Measurements from ENCODE around the gene TAS2R42. TPM values are rescaled to one million over a fixed set of nuclear protein-coding genes. Genes with fewer than 3 reads are reported as not detected.

Gene TAS2R42
- total RNA-seq, 4 donors from 2014 or later = not detected

DNA sequence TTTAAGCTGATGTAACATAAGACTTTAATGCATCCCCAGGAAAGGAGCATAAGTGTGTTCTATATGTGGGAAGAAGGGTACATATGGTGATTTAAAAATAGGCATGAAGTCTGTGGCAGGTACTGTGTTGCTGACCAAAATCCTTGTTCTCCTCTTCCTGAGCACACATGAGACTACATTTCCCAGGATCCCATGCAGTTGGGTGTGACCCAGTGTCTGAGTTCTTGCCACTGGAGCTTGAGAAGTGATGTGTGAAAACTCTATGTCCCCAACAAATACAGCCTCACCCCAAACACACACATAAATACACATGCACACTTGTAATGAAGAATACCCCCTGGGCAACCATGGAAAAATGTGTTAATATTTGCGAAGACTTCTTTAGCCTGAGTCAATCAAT lies 24.2 kb downstream of the TAS2R42 start:
- no peak overlapping the region for H3K27ac ChIP-seq
- intact Hi-C loops (cut with DNase I; ENCODE audit: low total_unique reads) = no loop called here
- no peak overlapping the region for H3K4me3 ChIP-seq
- no peaks in the 10 kb centered on the region for H3K27me3 ChIP-seq
- H3K36me3 ChIP-seq = peaks cover 0 to 6% (median 0%) of the 10 kb centered on the region in 4 donors
- in situ Hi-C loops (cut with MboI; ENCODE audit: low pct_ligation_motif_present in 1 of 4, low pct_unique_long_range_greater_than_20kb in 1 of 4, low sequenced_read_pairs in 3 of 4) = no loop called here
- no peak for DNase-seq
- H3K4me1 ChIP-seq = no peaks in the 10 kb centered on the region
- TF ChIP-seq POLR2A (IDR thresholded peaks at IDR 0.05) (no peak), POLR2AphosphoS5 (IDR thresholded peaks at IDR 0.05) (no peak), EP300 (IDR thresholded peaks at IDR 0.05; ENCODE audit: low read depth) (no peak)
- TF ChIP-seq, protein P1, sequence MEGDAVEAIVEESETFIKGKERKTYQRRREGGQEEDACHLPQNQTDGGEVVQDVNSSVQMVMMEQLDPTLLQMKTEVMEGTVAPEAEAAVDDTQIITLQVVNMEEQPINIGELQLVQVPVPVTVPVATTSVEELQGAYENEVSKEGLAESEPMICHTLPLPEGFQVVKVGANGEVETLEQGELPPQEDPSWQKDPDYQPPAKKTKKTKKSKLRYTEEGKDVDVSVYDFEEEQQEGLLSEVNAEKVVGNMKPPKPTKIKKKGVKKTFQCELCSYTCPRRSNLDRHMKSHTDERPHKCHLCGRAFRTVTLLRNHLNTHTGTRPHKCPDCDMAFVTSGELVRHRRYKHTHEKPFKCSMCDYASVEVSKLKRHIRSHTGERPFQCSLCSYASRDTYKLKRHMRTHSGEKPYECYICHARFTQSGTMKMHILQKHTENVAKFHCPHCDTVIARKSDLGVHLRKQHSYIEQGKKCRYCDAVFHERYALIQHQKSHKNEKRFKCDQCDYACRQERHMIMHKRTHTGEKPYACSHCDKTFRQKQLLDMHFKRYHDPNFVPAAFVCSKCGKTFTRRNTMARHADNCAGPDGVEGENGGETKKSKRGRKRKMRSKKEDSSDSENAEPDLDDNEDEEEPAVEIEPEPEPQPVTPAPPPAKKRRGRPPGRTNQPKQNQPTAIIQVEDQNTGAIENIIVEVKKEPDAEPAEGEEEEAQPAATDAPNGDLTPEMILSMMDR (IDR thresholded peaks at IDR 0.05) = no peak
- 97 to 100% methylated on average over 1 of the region's 1 CpG for WGBS, 2 donors (ENCODE audit: low coverage in 1 of 2)
- H3K9me3 ChIP-seq = no peaks in the 10 kb centered on the region

DNA sequence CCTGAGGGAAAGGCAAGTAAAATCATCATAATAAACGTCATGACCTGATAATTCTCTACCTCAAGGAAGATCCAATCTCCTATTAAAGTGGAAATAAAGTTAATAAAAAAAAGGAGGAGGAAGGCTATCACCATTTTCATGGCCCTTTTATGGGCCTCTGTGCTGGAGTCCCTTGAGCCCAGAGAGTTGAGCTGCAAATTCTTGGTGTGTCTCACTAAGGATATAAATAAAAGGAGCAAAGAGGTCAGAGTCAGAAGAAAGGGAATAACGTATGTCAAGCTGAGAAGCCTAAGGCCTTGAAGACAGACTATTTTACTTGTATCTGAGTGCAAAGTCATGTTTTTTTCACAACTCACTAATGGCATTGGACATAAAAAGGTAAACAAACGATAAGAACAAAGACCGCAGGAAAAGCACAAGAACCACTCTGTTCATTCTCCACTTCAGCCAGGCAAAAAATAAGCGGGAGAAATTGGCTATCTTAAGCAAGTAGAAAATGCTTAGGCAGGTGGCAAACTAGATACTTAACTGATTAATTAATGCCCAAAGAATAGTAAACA lies 27.8 kb downstream of the TAS2R42 start:
- no peaks in the 10 kb centered on the region for H3K9me3 ChIP-seq
- no peaks in the 10 kb centered on the region for H3K27me3 ChIP-seq
- H3K4me3 ChIP-seq = no peak overlapping the region
- no peak overlapping the region for H3K27ac ChIP-seq
- in situ Hi-C loops (cut with MboI; ENCODE audit: low pct_ligation_motif_present in 1 of 4, low pct_unique_long_range_greater_than_20kb in 1 of 4, low sequenced_read_pairs in 3 of 4) (no loop called here), intact Hi-C loops (cut with DNase I; ENCODE audit: low total_unique reads) (no loop called here)
- WGBS, 2 donors (ENCODE audit: low coverage in 1 of 2) = 61 to 68% methylated on average over 5 of the region's 5 CpGs
- H3K36me3 ChIP-seq = peaks cover 0 to 6% (median 0%) of the 10 kb centered on the region in 4 donors
- H3K4me1 ChIP-seq = no peaks in the 10 kb centered on the region
- no peak for DNase-seq
- TF ChIP-seq, protein P1 (IDR thresholded peaks at IDR 0.05) = no peak
- TF ChIP-seq EP300 (IDR thresholded peaks at IDR 0.05; ENCODE audit: low read depth) = no peak
- TF ChIP-seq POLR2A (IDR thresholded peaks at IDR 0.05) = no peak
- no peak for TF ChIP-seq POLR2AphosphoS5 (IDR thresholded peaks at IDR 0.05)

DNA sequence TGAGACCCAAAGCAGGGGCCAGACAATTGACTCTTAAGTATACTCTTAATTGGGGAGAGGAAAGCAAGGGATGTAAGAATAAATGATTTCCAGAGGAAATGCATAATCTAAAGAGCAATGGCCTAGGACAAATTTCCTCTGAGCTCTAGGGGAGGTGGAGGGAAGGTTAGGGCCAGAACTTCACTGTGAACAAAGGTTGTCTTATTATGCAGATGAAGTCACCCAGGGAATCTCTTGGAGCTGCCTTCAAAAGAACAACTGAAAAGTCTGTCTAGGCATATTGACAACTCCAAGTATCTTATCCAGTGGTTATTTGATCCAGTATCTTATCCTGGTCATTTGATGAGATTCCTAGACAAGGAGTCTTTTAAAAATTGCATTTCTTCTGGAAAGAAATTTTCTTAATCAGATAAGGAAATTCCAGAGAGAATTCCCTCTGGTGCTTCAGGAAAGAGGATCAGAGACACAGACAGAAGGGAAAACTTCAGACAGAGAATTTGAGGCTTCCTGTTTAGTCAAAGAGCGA lies 32.3 kb downstream of the TAS2R42 start:
- Histone ChIP-seq H3K27ac (no peak overlapping the region), H3K36me3 (no peaks in the 10 kb centered on the region), H3K4me1 (no peaks in the 10 kb centered on the region), H3K9me3 (no peaks in the 10 kb centered on the region), H3K27me3 (no peaks in the 10 kb centered on the region), H3K4me3 (no peak overlapping the region)
- intact Hi-C loops (cut with DNase I; ENCODE audit: low total_unique reads) = no loop called here
- WGBS, 2 donors (ENCODE audit: low coverage in 1 of 2) = 95 to 100% methylated on average over 1 of the region's 1 CpG
- DNase-seq = no peak
- TF ChIP-seq EP300 (IDR thresholded peaks at IDR 0.05; ENCODE audit: low read depth) (no peak), POLR2A (IDR thresholded peaks at IDR 0.05) (no peak), POLR2AphosphoS5 (IDR thresholded peaks at IDR 0.05) (no peak)
- TF ChIP-seq, protein P1 (IDR thresholded peaks at IDR 0.05) = no peak
- in situ Hi-C loops (cut with MboI; ENCODE audit: low pct_ligation_motif_present in 1 of 4, low pct_unique_long_range_greater_than_20kb in 1 of 4, low sequenced_read_pairs in 3 of 4) = no loop called here

DNA sequence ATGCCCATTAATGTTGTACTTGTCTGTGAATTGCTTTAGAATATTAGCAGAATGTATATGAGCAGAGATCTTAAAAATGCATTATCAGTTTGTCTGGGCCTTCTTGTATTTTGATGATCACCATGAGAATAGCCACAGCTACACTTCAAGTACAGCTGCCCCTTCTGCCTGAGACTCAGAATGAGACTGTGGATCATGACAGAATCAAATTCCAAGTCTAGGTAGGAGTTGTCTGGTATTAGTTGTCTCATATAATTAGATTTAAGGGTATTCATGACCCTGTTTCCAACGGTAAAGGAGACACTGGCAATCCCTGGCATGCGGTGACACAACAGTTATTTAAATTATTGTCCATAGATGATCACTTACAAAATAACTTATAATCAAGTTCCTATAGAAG lies 34.0 kb downstream of the TAS2R42 start:
- Histone ChIP-seq H3K4me1 (no peaks in the 10 kb centered on the region), H3K36me3 (no peaks in the 10 kb centered on the region), H3K27me3 (no peaks in the 10 kb centered on the region), H3K27ac (no peak overlapping the region), H3K4me3 (no peak overlapping the region), H3K9me3 (no peaks in the 10 kb centered on the region)
- 67 to 80% methylated on average over 1 to 2 of the region's 2 CpGs for WGBS, 2 donors (ENCODE audit: low coverage in 1 of 2)
- intact Hi-C loops (cut with DNase I; ENCODE audit: low total_unique reads) = no loop called here
- no peak for DNase-seq
- in situ Hi-C loops (cut with MboI; ENCODE audit: low pct_ligation_motif_present in 1 of 4, low pct_unique_long_range_greater_than_20kb in 1 of 4, low sequenced_read_pairs in 3 of 4) = no loop called here
- TF ChIP-seq, protein P1 (IDR thresholded peaks at IDR 0.05) = no peak
- TF ChIP-seq POLR2A (IDR thresholded peaks at IDR 0.05) = no peak
- TF ChIP-seq EP300 (IDR thresholded peaks at IDR 0.05; ENCODE audit: low read depth) = no peak
- TF ChIP-seq POLR2AphosphoS5 (IDR thresholded peaks at IDR 0.05) = no peak

Measured in transverse colon (tissue), 4 donors.